DND-41 (cell line): Measurements from ENCODE around the gene BGN.

Experiments used
- ATAC-seq: fragments of 200-7000 bp; cut with Tn5 transposase; 3 replicates; pipeline ENCODE4 v1.9.1; 2021; ENCODE audit warnings: low read depth; ENCODE audit not compliant: insufficient read depth
- DNase-seq: peaks from one replicate; pipeline ENCODE4 v3.0.0-alpha.2; 2020
- H2AFZ ChIP-seq: 2 replicates; pipeline ENCODE4 v1.6.0; 2012; ENCODE audit warnings: low read depth, low read length
- H3K27ac ChIP-seq: 2 replicates; pipeline ENCODE4 v1.5.1; 2012; ENCODE audit warnings: low read length, inconsistent platforms
- H3K27me3 ChIP-seq: fragments of 200-600 bp; sonication (generic); 2 replicates; pipeline ENCODE4 v1.6.0; 2012; ENCODE audit warnings: low read length, mild to moderate bottlenecking, inconsistent platforms; ENCODE audit not compliant: insufficient read depth, poor library complexity
- H3K36me3 ChIP-seq: 2 replicates; pipeline ENCODE4 v1.5.1; 2012; ENCODE audit warnings: low read length, inconsistent platforms; ENCODE audit not compliant: insufficient read depth
- H3K4me1 ChIP-seq: 2 replicates; pipeline ENCODE4 v1.5.1; 2012; ENCODE audit warnings: mild to moderate bottlenecking, low read length; ENCODE audit not compliant: insufficient read depth
- H3K4me2 ChIP-seq: 2 replicates; pipeline ENCODE4 v1.6.0; 2012; ENCODE audit warnings: mild to moderate bottlenecking, moderate library complexity, low read length, inconsistent platforms; ENCODE audit not compliant: insufficient read depth
- H3K4me3 ChIP-seq, 2 experiments: fragments of 200-600 bp in 1 of 2; shearing (Covaris generic) in 1 of 2; 2 replicates each; pipeline ENCODE4 v1.5.1; 2012 to 2016; ENCODE audit warnings: inconsistent platforms in 2 of 2, low read length in 2 of 2, mild to moderate bottlenecking in 2 of 2, low read depth in 1 of 2, moderate library complexity in 1 of 2
- H3K79me2 ChIP-seq: 2 replicates; pipeline ENCODE4 v1.6.0; 2012; ENCODE audit warnings: low read length, inconsistent platforms; ENCODE audit not compliant: insufficient read depth
- H3K9ac ChIP-seq: 2 replicates; pipeline ENCODE4 v1.6.0; 2012; ENCODE audit warnings: low read depth, mild to moderate bottlenecking, inconsistent platforms, low read length, moderate library complexity
- H3K9me3 ChIP-seq: 2 replicates; pipeline ENCODE4 v1.5.1; 2012; ENCODE audit warnings: low read length, moderate library complexity, mild to moderate bottlenecking, inconsistent platforms; ENCODE audit not compliant: insufficient read depth, severe bottlenecking
- H4K20me1 ChIP-seq: 2 replicates; pipeline ENCODE4 v1.6.0; 2012; ENCODE audit warnings: low read length; ENCODE audit not compliant: insufficient read depth
- CTCF ChIP-seq: IDR thresholded peaks from 2 replicates; pipeline ENCODE4 v1.5.1; 2012; ENCODE audit warnings: borderline replicate concordance, low read length, moderate library complexity, mild to moderate bottlenecking; ENCODE audit not compliant: poor library complexity, severe bottlenecking; ENCODE audit errors: extremely low read depth
- EZH2 ChIP-seq: IDR thresholded peaks from 3 replicates; pipeline ENCODE4 v1.6.1; 2012; ENCODE audit warnings: borderline replicate concordance, low read depth, mild to moderate bottlenecking, moderate library complexity, low read length, inconsistent platforms; ENCODE audit not compliant: severe bottlenecking

Gene BGN

GRCh38 chrX:153517946-153518834 is 23.4 kb downstream of the BGN start:
- TF ChIP-seq CTCF (no peak), EZH2 (no peak)
- H3K4me1 ChIP-seq: no peaks in the 10 kb centered on the region
- DNase-seq (no peak), ATAC-seq (no peak)
- H2AFZ ChIP-seq: no peak overlapping the region
- H3K79me2 ChIP-seq: no peaks in the 10 kb centered on the region
- no peak overlapping the region for H3K4me2 ChIP-seq
- H4K20me1 ChIP-seq: no peaks in the 10 kb centered on the region
- H3K27me3 ChIP-seq: no peaks in the 10 kb centered on the region
- no peaks in the 10 kb centered on the region for H3K9me3 ChIP-seq
- no peak overlapping the region for H3K27ac ChIP-seq
- no peak overlapping the region for H3K9ac ChIP-seq
- H3K4me3 ChIP-seq: no peak overlapping the region
- H3K36me3 ChIP-seq: no peaks in the 10 kb centered on the region

- ATAC-seq: no peak
- TF ChIP-seq CTCF: no peak
- no peak for TF ChIP-seq EZH2
- no peak overlapping the region for H3K4me2 ChIP-seq
Measured at GRCh38 chrX:153519569-153520286, 24.9 kb downstream of the BGN start.

GRCh38 chrX:153520287-153520917 is 25.6 kb downstream of the BGN start:
- no peaks in the 10 kb centered on the region for H3K9me3 ChIP-seq
- no peaks in the 10 kb centered on the region for H3K4me1 ChIP-seq
- no peaks in the 10 kb centered on the region for H4K20me1 ChIP-seq
- no peaks in the 10 kb centered on the region for H3K36me3 ChIP-seq
- no peak overlapping the region for H3K4me3 ChIP-seq
- no peaks in the 10 kb centered on the region for H3K27me3 ChIP-seq
- no peak overlapping the region for H3K9ac ChIP-seq
- DNase-seq (no peak), ATAC-seq (no peak)
- no peak overlapping the region for H2AFZ ChIP-seq
- TF ChIP-seq EZH2 (no peak), CTCF (no peak)
- H3K27ac ChIP-seq: no peak overlapping the region
- no peaks in the 10 kb centered on the region for H3K79me2 ChIP-seq
- H3K4me2 ChIP-seq: no peak overlapping the region

More at GRCh38 chrX:153519569-153520286, 24.9 kb downstream of the BGN start:
- Histone ChIP-seq H3K27ac (no peak overlapping the region), H3K79me2 (no peaks in the 10 kb centered on the region), H3K36me3 (no peaks in the 10 kb centered on the region), H2AFZ (no peak overlapping the region), H3K9me3 (no peaks in the 10 kb centered on the region), H4K20me1 (no peaks in the 10 kb centered on the region), H3K27me3 (no peaks in the 10 kb centered on the region), H3K9ac (no peak overlapping the region), H3K4me1 (no peaks in the 10 kb centered on the region), H3K4me3 (no peak overlapping the region)
- DNase-seq: no peak
